Glutamatergic neuron (in vitro differentiated cells): ENCODE results near the gene ODF4. TPM values are rescaled to one million over a fixed set of nuclear protein-coding genes. Genes with fewer than 3 reads are reported as not detected.

ENCODE experiments used
- DNase-seq: peaks from one replicate; pipeline ENCODE4 v3.0.0; 2022
- H3K27ac Mint-ChIP-seq: one replicate; pipeline ENCODE4 v1.8.0; 2020; ENCODE audit warnings: mild to moderate bottlenecking, mixed read lengths, inconsistent platforms; ENCODE audit not compliant: unreplicated experiment
- H3K27me3 Mint-ChIP-seq: one replicate; pipeline ENCODE4 v1.8.0; 2020; ENCODE audit warnings: mild to moderate bottlenecking, moderate library complexity, mixed read lengths, inconsistent platforms; ENCODE audit not compliant: unreplicated experiment
- H3K36me3 Mint-ChIP-seq: one replicate; pipeline ENCODE4 v1.8.0; 2020; ENCODE audit warnings: mild to moderate bottlenecking, mixed read lengths, inconsistent platforms; ENCODE audit not compliant: unreplicated experiment
- H3K4me1 Mint-ChIP-seq: one replicate; pipeline ENCODE4 v1.8.0; 2020; ENCODE audit warnings: mild to moderate bottlenecking, low read depth, mixed read lengths, inconsistent platforms; ENCODE audit not compliant: unreplicated experiment
- H3K4me3 Mint-ChIP-seq: one replicate; pipeline ENCODE4 v1.8.0; 2020; ENCODE audit warnings: mild to moderate bottlenecking, mixed read lengths, inconsistent platforms; ENCODE audit not compliant: unreplicated experiment
- H3K9me3 Mint-ChIP-seq: one replicate; pipeline ENCODE4 v1.8.0; 2020; ENCODE audit warnings: mild to moderate bottlenecking, moderate library complexity, mixed read lengths, inconsistent platforms; ENCODE audit not compliant: unreplicated experiment
- total RNA-seq: library from RNA; stranded (reverse); fragmentation: NEBNext Ultra II Directional; extraction: Animal tissue kit (Norgen Biotek cat#: 25700); gene quantifications from one replicate; pipeline ENCODE4 v1.2.1, GENCODE V29; 2021; ENCODE audit not compliant: unreplicated experiment
- TF ChIP-seq, protein P1 (sequence below): fragments of 200-600 bp; sonication (generic); IDR thresholded peaks from one replicate; pipeline ENCODE4 v1.5.0; 2021; ENCODE audit not compliant: partially characterized antibody, unreplicated experiment

ODF4 gene
- total RNA-seq, 1 donor from 2014 or later: not detected

DNA sequence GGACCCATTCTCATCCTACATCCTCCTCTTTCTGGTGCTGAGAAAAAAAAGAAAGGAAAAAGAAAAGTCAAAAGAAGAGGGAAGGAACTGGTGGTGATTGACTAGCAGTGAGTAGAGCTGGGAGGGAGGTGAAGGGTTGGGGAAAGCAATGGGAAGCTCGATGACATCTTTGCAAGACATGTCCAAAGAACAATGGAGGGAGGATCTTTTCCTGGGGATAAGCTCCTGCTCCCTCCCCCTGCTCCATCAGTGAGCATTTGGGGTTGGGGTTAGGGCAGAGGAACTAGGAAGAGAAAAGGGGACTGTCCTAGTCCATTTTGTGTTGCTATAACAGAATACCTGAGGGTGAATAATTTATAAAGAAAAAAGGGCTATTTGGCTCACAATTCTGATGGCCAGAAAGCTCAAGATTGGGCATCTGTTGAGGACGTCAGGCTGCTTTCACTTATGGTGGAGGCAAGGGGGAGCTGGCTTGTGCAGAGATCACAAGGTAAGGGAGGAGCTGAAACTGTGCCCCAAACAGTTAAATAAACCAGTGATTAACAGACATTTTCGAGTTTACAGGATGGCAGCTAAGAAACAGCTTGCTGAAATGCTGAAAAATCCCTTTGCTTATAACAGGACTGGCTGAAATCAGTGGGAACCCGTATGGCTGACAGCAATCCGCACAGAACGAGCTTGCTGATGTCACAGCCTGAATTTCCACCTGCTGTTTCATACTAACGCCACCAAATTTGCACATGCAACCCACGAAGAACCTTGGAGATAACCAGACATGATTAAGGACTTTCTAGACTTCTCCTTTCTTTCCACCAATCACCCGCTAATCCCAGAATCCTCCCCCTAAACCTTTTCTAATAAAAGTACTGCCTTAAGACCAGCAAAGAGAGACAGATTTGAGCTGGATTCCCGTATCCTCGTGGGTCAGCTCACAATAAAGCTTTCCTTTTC lies 1.6 kb upstream of the ODF4 start:
- Mint-ChIP-seq H3K4me3 (no peak overlapping the region), H3K9me3 (no peaks in the 10 kb centered on the region), H3K27ac (no peak overlapping the region), H3K4me1 (peaks cover 4% of the 10 kb centered on the region), H3K36me3 (no peaks in the 10 kb centered on the region), H3K27me3 (peaks cover 4% of the 10 kb centered on the region)
- no peak for DNase-seq
- TF ChIP-seq, protein P1, sequence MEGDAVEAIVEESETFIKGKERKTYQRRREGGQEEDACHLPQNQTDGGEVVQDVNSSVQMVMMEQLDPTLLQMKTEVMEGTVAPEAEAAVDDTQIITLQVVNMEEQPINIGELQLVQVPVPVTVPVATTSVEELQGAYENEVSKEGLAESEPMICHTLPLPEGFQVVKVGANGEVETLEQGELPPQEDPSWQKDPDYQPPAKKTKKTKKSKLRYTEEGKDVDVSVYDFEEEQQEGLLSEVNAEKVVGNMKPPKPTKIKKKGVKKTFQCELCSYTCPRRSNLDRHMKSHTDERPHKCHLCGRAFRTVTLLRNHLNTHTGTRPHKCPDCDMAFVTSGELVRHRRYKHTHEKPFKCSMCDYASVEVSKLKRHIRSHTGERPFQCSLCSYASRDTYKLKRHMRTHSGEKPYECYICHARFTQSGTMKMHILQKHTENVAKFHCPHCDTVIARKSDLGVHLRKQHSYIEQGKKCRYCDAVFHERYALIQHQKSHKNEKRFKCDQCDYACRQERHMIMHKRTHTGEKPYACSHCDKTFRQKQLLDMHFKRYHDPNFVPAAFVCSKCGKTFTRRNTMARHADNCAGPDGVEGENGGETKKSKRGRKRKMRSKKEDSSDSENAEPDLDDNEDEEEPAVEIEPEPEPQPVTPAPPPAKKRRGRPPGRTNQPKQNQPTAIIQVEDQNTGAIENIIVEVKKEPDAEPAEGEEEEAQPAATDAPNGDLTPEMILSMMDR: no peak

DNA sequence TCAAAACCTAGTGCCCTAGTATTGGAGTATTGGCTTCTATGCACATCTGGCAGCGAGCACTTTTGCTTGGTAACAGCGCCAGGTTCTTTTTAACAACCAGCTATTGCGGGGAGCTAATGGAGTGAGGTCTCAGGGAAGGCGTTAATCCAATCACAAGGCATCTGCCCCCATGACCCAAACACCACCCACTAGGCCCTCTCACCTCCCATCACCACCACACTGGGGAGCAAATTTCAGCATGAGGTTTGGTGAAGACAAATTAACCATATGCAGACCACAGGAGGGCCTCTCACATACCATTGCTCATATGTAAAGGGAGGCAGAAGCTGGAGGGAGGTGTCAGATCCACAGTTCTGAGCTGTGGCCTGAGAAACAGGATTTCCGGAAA lies 893 bp upstream of the ODF4 start:
- H3K27ac Mint-ChIP-seq: no peak overlapping the region

DNA sequence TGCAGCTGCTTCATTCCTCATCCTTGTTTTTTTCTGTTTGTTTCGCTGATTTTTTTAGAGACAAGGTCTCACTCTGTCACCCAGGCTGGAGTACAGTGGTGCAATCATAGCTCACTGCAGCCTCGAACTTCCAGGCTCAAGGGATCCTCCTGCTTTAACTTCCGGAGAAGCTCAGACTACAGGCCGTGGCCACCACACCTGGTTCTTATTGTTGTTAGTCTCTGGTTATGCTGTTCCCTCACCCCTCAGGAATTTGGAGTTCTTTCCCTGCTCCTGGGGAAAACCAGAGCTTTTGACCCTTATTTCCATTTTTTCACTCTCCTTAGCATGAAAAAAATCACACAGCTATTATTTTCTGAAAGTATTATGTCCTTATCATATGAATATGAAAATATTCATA lies 1.8 kb downstream of the ODF4 start:
- no peaks in the 10 kb centered on the region for H3K36me3 Mint-ChIP-seq
- no peak overlapping the region for H3K4me3 Mint-ChIP-seq
- H3K4me1 Mint-ChIP-seq: peaks cover 4% of the 10 kb centered on the region
- H3K27me3 Mint-ChIP-seq: peaks cover 4% of the 10 kb centered on the region
- no peak for DNase-seq
- TF ChIP-seq, protein P1: no peak
- H3K9me3 Mint-ChIP-seq: no peaks in the 10 kb centered on the region
- no peak overlapping the region for H3K27ac Mint-ChIP-seq

More for the DNA sequence above, 893 bp upstream of the ODF4 start:
- no peak for DNase-seq
- Mint-ChIP-seq H3K27me3 (peaks cover 4% of the 10 kb centered on the region), H3K4me1 (peaks cover 4% of the 10 kb centered on the region), H3K9me3 (no peaks in the 10 kb centered on the region), H3K4me3 (no peak overlapping the region), H3K36me3 (no peaks in the 10 kb centered on the region)
- TF ChIP-seq, protein P1: no peak

- no peaks in the 10 kb centered on the region for H3K36me3 Mint-ChIP-seq
- H3K9me3 Mint-ChIP-seq: no peaks in the 10 kb centered on the region
- H3K4me1 Mint-ChIP-seq: no peaks in the 10 kb centered on the region
- no peak overlapping the region for H3K4me3 Mint-ChIP-seq
- H3K27ac Mint-ChIP-seq: no peak overlapping the region
- no peak for DNase-seq
- TF ChIP-seq, protein P1: no peak
- H3K27me3 Mint-ChIP-seq: peaks cover 3% of the 10 kb centered on the region
Observed at GRCh38 chr17:8345052-8345690, 5.5 kb downstream of the ODF4 start.
